Endodermal cell (in vitro differentiated cells): Measurements from ENCODE around the gene FCRL4. TPM values are rescaled to one million over a fixed set of nuclear protein-coding genes. Genes with fewer than 3 reads are reported as not detected.

Source experiments
- DNase-seq: peaks from one replicate; pipeline ENCODE4 v3.0.0-alpha.2; 2017
- H3K27ac ChIP-seq: 2 replicates; pipeline ENCODE4 v1.5.1; 2013; ENCODE audit warnings: mild to moderate bottlenecking, low read depth, low read length, moderate library complexity
- H3K27me3 ChIP-seq: 2 replicates; pipeline ENCODE4 v1.6.1; 2013; ENCODE audit warnings: mild to moderate bottlenecking, low read length, moderate library complexity; ENCODE audit not compliant: insufficient read depth, control insufficient read depth, poor library complexity, severe bottlenecking
- H3K36me3 ChIP-seq: 2 replicates; pipeline ENCODE4 v1.7.0; 2013; ENCODE audit warnings: mild to moderate bottlenecking, low read length, moderate library complexity; ENCODE audit not compliant: control insufficient read depth, insufficient read depth
- H3K4me1 ChIP-seq: one replicate; pipeline ENCODE4 v1.7.0; 2013; ENCODE audit warnings: low read length; ENCODE audit not compliant: control insufficient read depth, insufficient read depth
- H3K4me3 ChIP-seq: 2 replicates; pipeline ENCODE4 v1.5.1; 2013; ENCODE audit warnings: mild to moderate bottlenecking, low read length, moderate library complexity
- H3K9ac ChIP-seq: 2 replicates; pipeline ENCODE4 v1.6.1; 2013; ENCODE audit warnings: mild to moderate bottlenecking, low read length, moderate library complexity; ENCODE audit not compliant: poor library complexity, severe bottlenecking; ENCODE audit errors: extremely low read depth
- H3K9me3 ChIP-seq: 2 replicates; pipeline ENCODE4 v1.6.1; 2013; ENCODE audit warnings: mild to moderate bottlenecking, low read length, moderate library complexity; ENCODE audit not compliant: control insufficient read depth
- H3K27ac Mint-ChIP-seq: 2 replicates; pipeline ENCODE4 v1.8.0; 2020; ENCODE audit warnings: mixed read lengths
- H3K27me3 Mint-ChIP-seq: 2 replicates; pipeline ENCODE4 v1.8.0; 2021; ENCODE audit warnings: mild to moderate bottlenecking, mixed read lengths; ENCODE audit not compliant: insufficient read depth
- H3K36me3 Mint-ChIP-seq: 2 replicates; pipeline ENCODE4 v1.8.0; 2020; ENCODE audit warnings: low read depth, mixed read lengths
- H3K4me1 Mint-ChIP-seq: 2 replicates; pipeline ENCODE4 v1.8.0; 2020; ENCODE audit warnings: mixed read lengths
- H3K4me3 Mint-ChIP-seq: 2 replicates; pipeline ENCODE4 v1.8.0; 2020; ENCODE audit warnings: mild to moderate bottlenecking, moderate library complexity, mixed read lengths
- H3K9me3 Mint-ChIP-seq: 2 replicates; pipeline ENCODE4 v1.8.0; 2020; ENCODE audit warnings: mild to moderate bottlenecking, mixed read lengths
- CTCF ChIP-seq: fragments of 200-600 bp; sonication (generic); conservative IDR thresholded peaks from 2 replicates; pipeline ENCODE4 v1.5.0; 2021; ENCODE audit warnings: antibody characterized with exemption, mild to moderate bottlenecking
- WGBS, 2 experiments: methylation state at CpG; one replicate each; pipeline versions ENCODE4 v1.1.5 to v1.1.7; 2013; ENCODE audit warnings: missing lambda C conversion rate in 2 of 2, mixed read lengths in 1 of 2; ENCODE audit not compliant: insufficient coverage in 1 of 2, insufficient read length in 1 of 2; 5-methylcytosine and 5-hydroxymethylcytosine counted together
- total RNA-seq, 2 donors: library from RNA; stranded (reverse); fragmentation: NEBNext Ultra II Directional in 1 of 2; extraction: Animal tissue kit (Norgen Biotek cat#: 25700) in 1 of 2; gene quantifications; 2 replicates in 1 of 2; 3 replicates in 1 of 2; pipeline ENCODE4 v1.2.1, GENCODE V29; 2021

FCRL4 gene
- total RNA-seq, 2 donors from 2014 or later = not detected

- Histone ChIP-seq H3K36me3 (no peaks in the 10 kb centered on the region), H3K27ac (no peak overlapping the region), H3K4me3 (no peak overlapping the region), H3K9me3 (no peaks in the 10 kb centered on the region), H3K9ac (no peak overlapping the region), H3K4me1 (no peaks in the 10 kb centered on the region), H3K27me3 (no peaks in the 10 kb centered on the region)
- Mint-ChIP-seq H3K4me3 (no peak overlapping the region), H3K4me1 (peaks cover 5% of the 10 kb centered on the region), H3K9me3 (no peaks in the 10 kb centered on the region), H3K27ac (no peak overlapping the region), H3K27me3 (no peaks in the 10 kb centered on the region), H3K36me3 (no peaks in the 10 kb centered on the region)
- no peak for DNase-seq
- TF ChIP-seq CTCF = no peak
- WGBS, 2 experiments = 80 to 96% methylated on average over 1 of the region's 1 CpG
These were observed 23.0 kb downstream of the FCRL4 start for GRCh38 chr1:157574836-157575235.

GRCh38 chr1:157566484-157567300 is 31.2 kb downstream of the FCRL4 start:
- no peak overlapping the region for H3K9ac ChIP-seq
- WGBS, 2 experiments = 91 to 99% methylated on average over 7 to 13 of the region's 14 CpGs
- no peak overlapping the region for H3K27ac ChIP-seq
- H3K4me1 Mint-ChIP-seq = peaks cover 6% of the 10 kb centered on the region
- no peaks in the 10 kb centered on the region for H3K27me3 ChIP-seq
- no peaks in the 10 kb centered on the region for H3K36me3 Mint-ChIP-seq
- no peak overlapping the region for H3K4me3 ChIP-seq
- peaks cover 9% of the 10 kb centered on the region for H3K4me1 ChIP-seq
- H3K27me3 Mint-ChIP-seq = no peaks in the 10 kb centered on the region
- DNase-seq = no peak
- H3K9me3 Mint-ChIP-seq = no peaks in the 10 kb centered on the region
- H3K4me3 Mint-ChIP-seq = no peak overlapping the region
- H3K9me3 ChIP-seq = no peaks in the 10 kb centered on the region
- no peaks in the 10 kb centered on the region for H3K36me3 ChIP-seq
- H3K27ac Mint-ChIP-seq = no peak overlapping the region
- no peak for TF ChIP-seq CTCF

- Histone ChIP-seq H3K4me1 (peaks cover 13% of the 10 kb centered on the region), H3K27me3 (no peaks in the 10 kb centered on the region), H3K9me3 (no peaks in the 10 kb centered on the region), H3K36me3 (no peaks in the 10 kb centered on the region), H3K27ac (no peak overlapping the region), H3K9ac (no peak overlapping the region), H3K4me3 (no peak overlapping the region)
- DNase-seq = no peak
- no peak for TF ChIP-seq CTCF
- H3K27me3 Mint-ChIP-seq = no peaks in the 10 kb centered on the region
- no peak overlapping the region for H3K27ac Mint-ChIP-seq
- 90 to 91% methylated on average over 2 of the region's 2 CpGs for WGBS, 2 experiments
- H3K9me3 Mint-ChIP-seq = no peaks in the 10 kb centered on the region
- H3K4me1 Mint-ChIP-seq = peaks cover 10% of the 10 kb centered on the region
- no peaks in the 10 kb centered on the region for H3K36me3 Mint-ChIP-seq
- no peak overlapping the region for H3K4me3 Mint-ChIP-seq
These were observed 35.4 kb downstream of the FCRL4 start for GRCh38 chr1:157562515-157562914.
